ENCODE data around the gene ARL16. TPM values are rescaled to one million over a fixed set of nuclear protein-coding genes. Genes with fewer than 3 reads are reported as not detected.
A peak's percentile ranks its signal among the peaks of the same experiment; 100 is the strongest.

The ARL16 gene
- total and polyA plus RNA-seq, 2 of the 8 experiments (the other 6 are each of a cell fraction or from before 2014, with no cell fraction given) = 37.0 to 60.8 TPM

DNA sequence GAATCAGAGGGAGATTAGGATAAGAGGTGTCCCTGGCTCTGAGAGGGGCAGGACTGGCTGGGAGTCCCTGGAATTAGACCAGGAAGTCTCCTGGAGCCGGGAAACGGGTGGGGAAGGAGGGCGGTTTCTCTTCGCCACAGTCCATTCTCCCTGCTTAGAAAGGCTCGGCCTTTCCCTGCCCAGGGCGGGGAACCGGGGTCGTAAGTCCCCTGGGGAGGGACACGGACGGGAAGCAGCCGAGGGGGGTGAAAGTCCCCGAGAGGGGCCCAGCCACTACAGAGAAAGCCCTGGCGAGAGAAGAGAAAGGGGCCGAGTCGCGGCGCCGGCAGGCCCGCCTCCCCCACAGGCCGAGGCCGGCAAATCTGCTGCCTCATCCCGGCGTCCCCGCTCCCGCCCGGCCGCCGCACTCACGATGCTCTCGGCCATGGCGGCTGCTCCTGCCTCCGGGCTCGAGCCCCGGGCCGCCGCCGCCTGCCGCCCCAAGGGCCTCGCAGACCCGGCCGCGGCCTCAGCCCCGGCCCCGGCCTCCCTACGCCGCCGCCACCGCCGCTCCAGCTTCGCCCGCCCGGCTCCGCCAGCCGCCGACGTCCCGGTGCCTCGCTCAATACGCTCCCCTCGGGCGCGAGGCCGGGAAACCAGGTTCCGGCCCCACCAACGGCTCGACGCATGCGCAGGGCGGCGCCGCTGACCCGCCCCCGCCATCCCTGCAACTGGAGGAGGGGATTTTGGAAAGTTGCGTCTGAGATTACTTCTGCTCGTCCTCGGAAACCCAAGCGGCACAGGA, 46.9 kb downstream of the ARL16 start, which contains the start of the genes NPLOC4 and TSPAN10:
Gene NPLOC4, minus strand, starts transcription at position 608 of the 784 bp plus-strand sequence. Its CDS starts 182 bp downstream, at position 426.
Gene TSPAN10, plus strand, starts transcription at position 692 of the 784 bp plus-strand sequence. CDS start 5,217 bp downstream, outside the sequence.
- WGBS, 2 experiments (ENCODE audit: extremely low coverage in 1 of 2, insufficient coverage in 1 of 2, insufficient read length in 1 of 2, insufficient replicate concordance in 2 of 2, low coverage in 1 of 2, low lambda C conversion rate in 2 of 2, missing lambda C conversion rate in 1 of 2) = 1% methylated on average over 36 of the region's 77 CpGs; no CpG with 5 or more reads in 1 of the 2 experiments
- H3K79me2 ChIP-seq (ENCODE audit: control insufficient read depth in 1 of 2, insufficient read depth in 2 of 2, low read length in 2 of 2) = peaks cover 7 to 40% of the 10 kb centered on the region in 2 experiments
- TF ChIP-seq NANOG (IDR thresholded peaks at IDR 0.05; ENCODE audit: insufficient read depth, low read depth, low read length, poor library complexity, severe bottlenecking) (peak; percentile 58), NRF1 (IDR thresholded peaks at IDR 0.05; ENCODE audit: low read depth, low read length) (peak; percentile 93), KDM4A (IDR thresholded peaks at IDR 0.05; ENCODE audit: low read depth, low read length, severe bottlenecking) (peak; percentile 63), CEBPB (IDR thresholded peaks at IDR 0.05; ENCODE audit: low read depth, low read length) (peak; percentile 15; the same call in 1 of the 2 replicates), RBBP5 (IDR thresholded peaks at IDR 0.05; ENCODE audit: borderline replicate concordance, low read depth, low read length) (peak; percentile 70), POLR2A (IDR thresholded peaks at IDR 0.05; ENCODE audit: control extremely low read depth in 1 of 2, low read depth in 2 of 2, low read length in 2 of 2) (peak in 1 of 2 experiments; percentile 92; a peak in 2 of 3 replicates), RFX5 (IDR thresholded peaks at IDR 0.05; ENCODE audit: borderline replicate concordance, low read depth, low read length) (no peak), SIRT6 (IDR thresholded peaks at IDR 0.05; ENCODE audit: low read length) (no peak), CBX8 (IDR thresholded peaks at IDR 0.05; ENCODE audit: borderline replicate concordance, low read depth, low read length) (no peak), GTF2F1 (IDR thresholded peaks at IDR 0.05; ENCODE audit: borderline replicate concordance, low read depth, low read length) (no peak)
- TF ChIP-seq, protein P1, sequence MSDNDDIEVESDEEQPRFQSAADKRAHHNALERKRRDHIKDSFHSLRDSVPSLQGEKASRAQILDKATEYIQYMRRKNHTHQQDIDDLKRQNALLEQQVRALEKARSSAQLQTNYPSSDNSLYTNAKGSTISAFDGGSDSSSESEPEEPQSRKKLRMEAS (IDR thresholded peaks at IDR 0.05) = peak; percentile 58; the same call in 1 of the 2 replicates

More for the DNA sequence above, 46.9 kb downstream of the ARL16 start, which contains the start of the genes NPLOC4 and TSPAN10:
- ChIA-PET POLR2A (ENCODE audit: partially characterized antibody) (interaction anchor here (0.9 to 2.8 kb wide), 10 partner anchors 11 to 99 kb away, joined by 3 to 14 read pairs (median 6); partner anchors contain the start of genes ARL16, FAAP100 and HGS), CTCF (ENCODE audit: partially characterized antibody) (interaction anchor here (1.2 kb wide), 1 partner anchor 11 kb away, joined by 3 read pairs; no protein-coding TSS in a partner anchor)
- Histone ChIP-seq H2BK15ac (ENCODE audit: low read length) (no peak within 1 kb of the TSS), H4K20me1 (replicated peaks in 1 of 2; ENCODE audit: control insufficient read depth in 1 of 2, insufficient read depth in 2 of 2, low read length in 2 of 2) (no peaks in the 10 kb centered on the region), H3K4me2 (ENCODE audit: insufficient read depth in 1 of 2, low read depth in 2 of 2, low read length in 2 of 2) (peak within 1 kb of the TSS; percentile 72 to 74), H3K79me1 (ENCODE audit: low read depth, low read length) (peaks cover 2% of the 10 kb centered on the region; the same call in 1 of the 2 replicates), H3K14ac (ENCODE audit: insufficient read length) (no peak within 1 kb of the TSS), H3K56ac (replicated peaks; ENCODE audit: insufficient read length, low read depth, low read length) (no peak within 1 kb of the TSS), H4K91ac (replicated peaks; ENCODE audit: insufficient read length, low read length) (no peak within 1 kb of the TSS), H3K9ac (replicated peaks in 1 of 4; ENCODE audit: extremely low read depth in 1 of 4, low read depth in 3 of 4, low read length in 3 of 4) (peak within 1 kb of the TSS; percentile 85 to 91 (median 86)), H4K8ac (ENCODE audit: extremely low read depth, insufficient read depth, low read length) (peak within 1 kb of the TSS; percentile 92; the same call in 1 of the 2 replicates), H2BK12ac (ENCODE audit: low read depth, low read length) (peak within 1 kb of the TSS; percentile 55; the same call in 1 of the 2 replicates), H2BK5ac (ENCODE audit: low read depth, low read length) (0 out of 2 replicates have a peak within 1 kb of the TSS, but pooled peaks have one; percentile 35), H2AFZ (ENCODE audit: low read length) (peak within 1 kb of the TSS; percentile 95), H3K4ac (replicated peaks; ENCODE audit: insufficient read length, low read depth, low read length) (no peak within 1 kb of the TSS), H3K9me3 (ENCODE audit: insufficient read depth in 2 of 2, low read depth in 1 of 2, low read length in 1 of 2) (no peaks in the 10 kb centered on the region), H3K18ac (ENCODE audit: extremely low read depth, low read length) (no peak within 1 kb of the TSS), H3K23ac (ENCODE audit: insufficient read length) (no peak within 1 kb of the TSS), H3K27me3 (replicated peaks in 1 of 4; ENCODE audit: control insufficient read depth in 3 of 4, extremely low read depth in 1 of 4, insufficient read depth in 3 of 4, low read length in 3 of 4) (no peaks in the 10 kb centered on the region), H3K23me2 (ENCODE audit: low read depth, low read length) (peaks cover 3% of the 10 kb centered on the region; the same call in 1 of the 2 replicates), H3K27ac (ENCODE audit: low read depth, low read length) (peak within 1 kb of the TSS; percentile 83), H2AK5ac (ENCODE audit: low read depth, low read length) (no peak within 1 kb of the TSS), H4K5ac (ENCODE audit: insufficient read length, low read depth, low read length) (peak within 1 kb of the TSS; percentile 62), H2BK20ac (ENCODE audit: low read length) (no peak within 1 kb of the TSS), H2BK120ac (replicated peaks; ENCODE audit: low read depth, low read length) (no peak within 1 kb of the TSS), H3K4me3 (ENCODE audit: extremely low read depth in 1 of 4, insufficient read depth in 2 of 4, low read depth in 3 of 4, low read length in 4 of 4) (peak within 1 kb of the TSS; percentile 78 to 96 (median 87)), H3K36me3 (ENCODE audit: control insufficient read depth in 2 of 4, insufficient read depth in 4 of 4, low read length in 3 of 4) (peaks cover 0 to 5% (median 0%) of the 10 kb centered on the region in 4 experiments; a peak in 1 of 8 replicates), H3K4me1 (replicated peaks in 1 of 4; ENCODE audit: control insufficient read depth in 3 of 4, insufficient read depth in 4 of 4, low read length in 3 of 4) (no peaks in the 10 kb centered on the region)
- FAIRE-seq = no peak
- peak; percentile 58 to 94 for DNase-seq (ENCODE audit: low read depth in 1 of 2, low spot score in 2 of 2)
